Measurements from ENCODE around the gene NCKAP5.

GRCh38 chr2:133418021-133418420 is 150.2 kb downstream of the NCKAP5 start:
- TF ChIP-seq CTCF (IDR thresholded peaks at IDR 0.05; ENCODE audit: insufficient read depth, low read depth, low read length) (no peak), EZH2 (IDR thresholded peaks at IDR 0.05; ENCODE audit: insufficient read depth, low read length) (no peak)
